Stimulated activated naive CD8-positive, alpha-beta T cell treated with anti-CD3 and anti-CD28 coated beads, Interleukin-15, Interleukin-2, amounts not matched to agents 100 ng/mL and 50 ng/mL, for 24 hours (primary cell): ENCODE data around the gene HRK.

Experiments used
- H3K27ac Mint-ChIP-seq: one replicate; pipeline ENCODE4 v1.8.0; 2021; ENCODE audit warnings: mild to moderate bottlenecking, mixed read lengths
- H3K27me3 Mint-ChIP-seq: one replicate; pipeline ENCODE4 v1.8.0; 2021; ENCODE audit warnings: mixed read lengths
- H3K36me3 Mint-ChIP-seq: one replicate; pipeline ENCODE4 v1.8.0; 2021; ENCODE audit warnings: low read depth, mixed read lengths
- H3K4me1 Mint-ChIP-seq: one replicate; pipeline ENCODE4 v1.8.0; 2021; ENCODE audit warnings: low read depth, mixed read lengths
- H3K4me3 Mint-ChIP-seq: one replicate; pipeline ENCODE4 v1.8.0; 2021; ENCODE audit warnings: mild to moderate bottlenecking, mixed read lengths
- H3K9me3 Mint-ChIP-seq: one replicate; pipeline ENCODE4 v1.8.0; 2021; ENCODE audit warnings: mixed read lengths

Gene HRK

GRCh38 chr12:116885491-116885890 lies 4.2 kb upstream of the HRK start:
- Mint-ChIP-seq H3K36me3 (no peaks in the 10 kb centered on the region), H3K4me1 (peaks cover 16% of the 10 kb centered on the region), H3K4me3 (no peak overlapping the region), H3K27me3 (peaks cover 31% of the 10 kb centered on the region), H3K9me3 (no peaks in the 10 kb centered on the region), H3K27ac (no peak overlapping the region)

- Mint-ChIP-seq H3K4me1 (peaks cover 22% of the 10 kb centered on the region), H3K27ac (no peak overlapping the region), H3K9me3 (no peaks in the 10 kb centered on the region), H3K36me3 (no peaks in the 10 kb centered on the region), H3K4me3 (no peak overlapping the region), H3K27me3 (peaks cover 37% of the 10 kb centered on the region)
These were observed 3.6 kb upstream of the HRK start for GRCh38 chr12:116884871-116885270.

GRCh38 chr12:116882742-116883141 lies 1.5 kb upstream of the HRK start:
- no peak overlapping the region for H3K27ac Mint-ChIP-seq
- H3K27me3 Mint-ChIP-seq, result peaks cover 50% of the 10 kb centered on the region
- H3K36me3 Mint-ChIP-seq, result no peaks in the 10 kb centered on the region

GRCh38 chr12:116881877-116882507 lies 751 bp upstream of the HRK start:
- H3K27me3 Mint-ChIP-seq, result peaks cover 58% of the 10 kb centered on the region
- no peaks in the 10 kb centered on the region for H3K9me3 Mint-ChIP-seq
- H3K4me3 Mint-ChIP-seq, result peak overlapping the region; percentile 66
- H3K27ac Mint-ChIP-seq, result no peak overlapping the region
- peaks cover 37% of the 10 kb centered on the region for H3K4me1 Mint-ChIP-seq
- H3K36me3 Mint-ChIP-seq, result no peaks in the 10 kb centered on the region

More at GRCh38 chr12:116882742-116883141, 1.5 kb upstream of the HRK start:
- H3K4me3 Mint-ChIP-seq, result no peak overlapping the region
- H3K9me3 Mint-ChIP-seq, result no peaks in the 10 kb centered on the region
- H3K4me1 Mint-ChIP-seq, result peaks cover 37% of the 10 kb centered on the region

GRCh38 chr12:116880817-116881324 lies 370 bp downstream of the HRK start:
- Mint-ChIP-seq H3K9me3 (no peaks in the 10 kb centered on the region), H3K27me3 (peaks cover 65% of the 10 kb centered on the region), H3K36me3 (no peaks in the 10 kb centered on the region), H3K4me1 (peaks cover 37% of the 10 kb centered on the region), H3K27ac (no peak overlapping the region), H3K4me3 (peak overlapping the region; percentile 79)

GRCh38 chr12:116880213-116880816 lies 926 bp downstream of the HRK start:
- no peak overlapping the region for H3K27ac Mint-ChIP-seq
- H3K4me1 Mint-ChIP-seq, result peaks cover 37% of the 10 kb centered on the region
- H3K27me3 Mint-ChIP-seq, result peaks cover 65% of the 10 kb centered on the region
- no peaks in the 10 kb centered on the region for H3K9me3 Mint-ChIP-seq
- H3K36me3 Mint-ChIP-seq, result no peaks in the 10 kb centered on the region
- H3K4me3 Mint-ChIP-seq, result peak overlapping the region; percentile 79

- peaks cover 37% of the 10 kb centered on the region for H3K4me1 Mint-ChIP-seq
- H3K36me3 Mint-ChIP-seq, result no peaks in the 10 kb centered on the region
- peaks cover 2% of the 10 kb centered on the region for H3K9me3 Mint-ChIP-seq
- no peak overlapping the region for H3K27ac Mint-ChIP-seq
- peaks cover 70% of the 10 kb centered on the region for H3K27me3 Mint-ChIP-seq
- H3K4me3 Mint-ChIP-seq, result peak overlapping the region; percentile 79
These were observed 1.6 kb downstream of the HRK start for GRCh38 chr12:116879509-116880212.

GRCh38 chr12:116878567-116879508 lies 2.4 kb downstream of the HRK start:
- H3K27me3 Mint-ChIP-seq, result peaks cover 75% of the 10 kb centered on the region
- H3K27ac Mint-ChIP-seq, result no peak overlapping the region
- peak overlapping the region; percentile 69 for H3K4me3 Mint-ChIP-seq
- peaks cover 37% of the 10 kb centered on the region for H3K4me1 Mint-ChIP-seq
- peaks cover 4% of the 10 kb centered on the region for H3K9me3 Mint-ChIP-seq
- no peaks in the 10 kb centered on the region for H3K36me3 Mint-ChIP-seq

- H3K9me3 Mint-ChIP-seq, result peaks cover 4% of the 10 kb centered on the region
- H3K27ac Mint-ChIP-seq, result no peak overlapping the region
- peaks cover 53% of the 10 kb centered on the region for H3K27me3 Mint-ChIP-seq
- H3K4me3 Mint-ChIP-seq, result no peak overlapping the region
- peaks cover 25% of the 10 kb centered on the region for H3K4me1 Mint-ChIP-seq
- H3K36me3 Mint-ChIP-seq, result no peaks in the 10 kb centered on the region
These were observed 4.9 kb downstream of the HRK start for GRCh38 chr12:116876151-116876869.

- Mint-ChIP-seq H3K9me3 (peaks cover 4% of the 10 kb centered on the region), H3K4me1 (peaks cover 12% of the 10 kb centered on the region), H3K36me3 (no peaks in the 10 kb centered on the region), H3K4me3 (no peak overlapping the region), H3K27me3 (peaks cover 41% of the 10 kb centered on the region), H3K27ac (no peak overlapping the region)
These were observed 6.8 kb downstream of the HRK start for GRCh38 chr12:116874324-116874995.

- H3K4me1 Mint-ChIP-seq, result no peaks in the 10 kb centered on the region
- peaks cover 11% of the 10 kb centered on the region for H3K27me3 Mint-ChIP-seq
- no peaks in the 10 kb centered on the region for H3K36me3 Mint-ChIP-seq
- H3K27ac Mint-ChIP-seq, result no peak overlapping the region
- H3K4me3 Mint-ChIP-seq, result no peak overlapping the region
- H3K9me3 Mint-ChIP-seq, result peaks cover 4% of the 10 kb centered on the region
These were observed 10.9 kb downstream of the HRK start for GRCh38 chr12:116870306-116870705.

GRCh38 chr12:116867523-116867922 lies 13.7 kb downstream of the HRK start:
- no peak overlapping the region for H3K4me3 Mint-ChIP-seq
- no peaks in the 10 kb centered on the region for H3K9me3 Mint-ChIP-seq
- H3K27me3 Mint-ChIP-seq, result peaks cover under 1% of the 10 kb centered on the region
- H3K36me3 Mint-ChIP-seq, result no peaks in the 10 kb centered on the region
- no peaks in the 10 kb centered on the region for H3K4me1 Mint-ChIP-seq
- no peak overlapping the region for H3K27ac Mint-ChIP-seq

- H3K27me3 Mint-ChIP-seq, result peaks cover 12% of the 10 kb centered on the region
- H3K4me1 Mint-ChIP-seq, result peaks cover 10% of the 10 kb centered on the region
- no peak overlapping the region for H3K27ac Mint-ChIP-seq
- H3K9me3 Mint-ChIP-seq, result peaks cover 5% of the 10 kb centered on the region
- no peaks in the 10 kb centered on the region for H3K36me3 Mint-ChIP-seq
- no peak overlapping the region for H3K4me3 Mint-ChIP-seq
These were observed 16.7 kb downstream of the HRK start for GRCh38 chr12:116864371-116865160.
